ENCODE data around the gene CYP2D6. TPM values are rescaled to one million over a fixed set of nuclear protein-coding genes. Genes with fewer than 3 reads are reported as not detected.

CYP2D6 gene
- total RNA-seq, 1 experiment from 2014 or later = 1.7 TPM

DNA sequence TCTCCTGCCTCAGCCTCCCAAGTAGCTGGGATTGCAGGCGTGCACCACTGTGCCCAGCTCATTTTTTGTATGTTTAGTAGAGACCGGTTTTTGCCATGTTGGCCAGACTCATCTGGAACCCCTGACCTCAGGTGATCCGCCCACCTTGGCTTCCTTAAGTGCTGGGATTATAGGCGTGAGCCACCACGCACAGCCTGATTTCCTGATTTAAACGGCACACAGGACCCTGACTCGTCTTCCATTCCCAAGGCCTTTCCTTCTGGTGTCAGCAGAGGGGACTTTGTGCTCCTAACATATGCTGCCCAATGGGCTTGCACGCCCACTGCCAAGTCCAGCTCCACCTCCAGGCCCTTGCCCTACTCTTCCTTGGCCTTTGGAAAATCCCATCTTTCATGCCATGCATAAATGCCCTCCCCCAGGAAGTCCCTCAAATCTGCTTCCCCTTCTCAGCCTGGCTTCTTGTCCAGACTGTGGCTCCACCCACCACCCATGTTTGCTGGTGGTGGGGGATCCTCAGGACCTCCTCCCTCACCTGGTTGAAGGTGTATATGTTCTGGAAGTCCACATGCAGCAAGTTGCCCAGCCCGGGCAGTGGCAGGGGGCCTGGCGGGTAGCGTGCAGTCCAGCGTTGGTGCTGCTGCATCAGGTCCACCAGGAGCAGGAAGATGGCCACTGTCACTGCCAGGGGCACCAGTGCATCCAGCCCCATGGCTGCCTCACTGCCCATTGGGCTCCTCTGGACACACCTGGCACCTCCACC lies 23.9 kb upstream of the CYP2D6 start (continued):
- TF ChIP-seq ZNF532 (CRISPR knock-in tag; IDR thresholded peaks at IDR 0.05; ENCODE audit: borderline replicate concordance) = no peak
- no peak for TF ChIP-seq SMAD3 (CRISPR knock-in tag; IDR thresholded peaks at IDR 0.05; ENCODE audit: borderline replicate concordance)
- TF ChIP-seq ZNF121 (CRISPR knock-in tag; IDR thresholded peaks at IDR 0.05) = no peak
- no peak for TF ChIP-seq ZNF396 (CRISPR knock-in tag; IDR thresholded peaks at IDR 0.05; ENCODE audit: borderline replicate concordance)
- TF ChIP-seq, protein P1, sequence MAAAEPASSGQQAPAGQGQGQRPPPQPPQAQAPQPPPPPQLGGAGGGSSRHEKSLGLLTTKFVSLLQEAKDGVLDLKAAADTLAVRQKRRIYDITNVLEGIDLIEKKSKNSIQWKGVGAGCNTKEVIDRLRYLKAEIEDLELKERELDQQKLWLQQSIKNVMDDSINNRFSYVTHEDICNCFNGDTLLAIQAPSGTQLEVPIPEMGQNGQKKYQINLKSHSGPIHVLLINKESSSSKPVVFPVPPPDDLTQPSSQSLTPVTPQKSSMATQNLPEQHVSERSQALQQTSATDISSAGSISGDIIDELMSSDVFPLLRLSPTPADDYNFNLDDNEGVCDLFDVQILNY (CRISPR knock-in tag; IDR thresholded peaks at IDR 0.05) = no peak
- no peak for TF ChIP-seq ELF4 (CRISPR knock-in tag; IDR thresholded peaks at IDR 0.05; ENCODE audit: low read depth)
- TF ChIP-seq USF2 (CRISPR knock-in tag; IDR thresholded peaks at IDR 0.05) = no peak

DNA sequence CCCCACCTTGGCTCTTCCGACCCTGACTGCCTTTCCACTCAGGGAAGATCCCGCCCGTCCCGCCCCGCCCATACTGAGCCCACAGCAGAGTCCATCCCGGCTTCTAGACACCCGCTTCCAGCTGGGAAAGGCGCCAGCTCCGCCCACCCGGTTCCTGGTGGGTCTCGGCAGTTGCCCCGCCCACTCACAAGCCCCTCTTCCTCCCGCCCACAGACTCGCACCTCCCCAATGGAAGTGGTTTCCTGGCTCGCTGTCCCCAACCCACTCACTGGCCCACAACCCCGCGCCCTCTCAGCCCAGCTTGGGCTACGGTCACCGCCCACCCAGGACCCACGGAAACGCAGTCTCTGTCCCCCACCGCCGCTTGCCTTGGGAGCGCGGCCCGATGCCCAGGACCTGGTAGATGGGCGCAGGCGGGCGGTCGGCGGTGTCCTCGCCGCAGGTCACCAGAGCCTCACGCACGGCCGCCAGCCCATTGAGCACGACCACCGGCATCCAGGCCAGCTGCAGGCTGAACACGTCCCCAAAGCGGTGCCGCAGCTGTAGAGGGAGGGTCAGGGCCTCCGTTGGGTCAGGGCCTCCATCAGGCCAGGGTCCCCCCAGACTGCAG lies 22.2 kb upstream of the CYP2D6 start:
- POLR2A ChIA-PET = no interaction called here
- ATAC-seq = peak; percentile 11
- no peak overlapping the region for H3K27ac Mint-ChIP-seq
- peaks cover 29% of the 10 kb centered on the region for H3K36me3 Mint-ChIP-seq
- no peaks in the 10 kb centered on the region for H3K27me3 Mint-ChIP-seq (ENCODE audit: low read depth)
- CTCF ChIA-PET = interaction anchor here (1.0 to 1.8 kb wide), 2 partner anchors 62 to 291 kb away, joined by 3 to 5 read pairs; partner anchors contain the start of gene NDUFA6
- TF ChIP-seq, protein P2, sequence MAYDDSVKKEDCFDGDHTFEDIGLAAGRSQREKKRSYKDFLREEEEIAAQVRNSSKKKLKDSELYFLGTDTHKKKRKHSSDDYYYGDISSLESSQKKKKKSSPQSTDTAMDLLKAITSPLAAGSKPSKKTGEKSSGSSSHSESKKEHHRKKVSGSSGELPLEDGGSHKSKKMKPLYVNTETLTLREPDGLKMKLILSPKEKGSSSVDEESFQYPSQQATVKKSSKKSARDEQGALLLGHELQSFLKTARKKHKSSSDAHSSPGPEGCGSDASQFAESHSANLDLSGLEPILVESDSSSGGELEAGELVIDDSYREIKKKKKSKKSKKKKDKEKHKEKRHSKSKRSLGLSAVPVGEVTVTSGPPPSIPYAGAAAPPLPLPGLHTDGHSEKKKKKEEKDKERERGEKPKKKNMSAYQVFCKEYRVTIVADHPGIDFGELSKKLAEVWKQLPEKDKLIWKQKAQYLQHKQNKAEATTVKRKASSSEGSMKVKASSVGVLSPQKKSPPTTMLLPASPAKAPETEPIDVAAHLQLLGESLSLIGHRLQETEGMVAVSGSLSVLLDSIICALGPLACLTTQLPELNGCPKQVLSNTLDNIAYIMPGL (CRISPR knock-in tag; IDR thresholded peaks at IDR 0.05) = no peak
- no peak for TF ChIP-seq ZNF396 (CRISPR knock-in tag; IDR thresholded peaks at IDR 0.05; ENCODE audit: borderline replicate concordance)
- TF ChIP-seq NFYB (CRISPR knock-in tag; conservative IDR thresholded peaks at IDR 0.05; ENCODE audit: low read depth) = no peak
- TF ChIP-seq MLX (CRISPR knock-in tag; IDR thresholded peaks at IDR 0.05) = no peak
- TF ChIP-seq ZNF138 (CRISPR knock-in tag; conservative IDR thresholded peaks at IDR 0.05) = no peak
- TF ChIP-seq, protein P3, sequence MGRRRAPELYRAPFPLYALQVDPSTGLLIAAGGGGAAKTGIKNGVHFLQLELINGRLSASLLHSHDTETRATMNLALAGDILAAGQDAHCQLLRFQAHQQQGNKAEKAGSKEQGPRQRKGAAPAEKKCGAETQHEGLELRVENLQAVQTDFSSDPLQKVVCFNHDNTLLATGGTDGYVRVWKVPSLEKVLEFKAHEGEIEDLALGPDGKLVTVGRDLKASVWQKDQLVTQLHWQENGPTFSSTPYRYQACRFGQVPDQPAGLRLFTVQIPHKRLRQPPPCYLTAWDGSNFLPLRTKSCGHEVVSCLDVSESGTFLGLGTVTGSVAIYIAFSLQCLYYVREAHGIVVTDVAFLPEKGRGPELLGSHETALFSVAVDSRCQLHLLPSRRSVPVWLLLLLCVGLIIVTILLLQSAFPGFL (CRISPR knock-in tag; IDR thresholded peaks at IDR 0.05; ENCODE audit: borderline replicate concordance) = no peak
- no peak for TF ChIP-seq ZNF121 (CRISPR knock-in tag; IDR thresholded peaks at IDR 0.05)
- TF ChIP-seq EMX1 (CRISPR knock-in tag; IDR thresholded peaks at IDR 0.05) = no peak
- no peak for TF ChIP-seq JUN (CRISPR knock-in tag; IDR thresholded peaks at IDR 0.05)
- TF ChIP-seq MYBL2 (CRISPR knock-in tag; IDR thresholded peaks at IDR 0.05) = no peak
- no peak for TF ChIP-seq MAX (CRISPR knock-in tag; IDR thresholded peaks at IDR 0.05)
- TF ChIP-seq ZNF423 (CRISPR knock-in tag; IDR thresholded peaks at IDR 0.05) = no peak
- no peaks in the 10 kb centered on the region for H3K4me1 Mint-ChIP-seq
- peaks cover 4% of the 10 kb centered on the region; the same call in 1 of the 2 replicates for H3K9me3 Mint-ChIP-seq
- no peak overlapping the region for H3K4me3 Mint-ChIP-seq
- DNase-seq (ENCODE audit: low spot score) = no peak
